ENCODE measurements around the gene RMC1. TPM values are rescaled to one million over a fixed set of nuclear protein-coding genes. Genes with fewer than 3 reads are reported as not detected.
A peak's percentile ranks its signal among the peaks of the same experiment; 100 is the strongest.
"Not testable (repeated sequence)": the region's sequence is repeated elsewhere in the genome, so short reads cannot be mapped to it uniquely, and the experiment has no call there.

RMC1 gene
- total and polyA plus RNA-seq, 5 donors: 12.2 to 17.6 (median 14.1) TPM

DNA sequence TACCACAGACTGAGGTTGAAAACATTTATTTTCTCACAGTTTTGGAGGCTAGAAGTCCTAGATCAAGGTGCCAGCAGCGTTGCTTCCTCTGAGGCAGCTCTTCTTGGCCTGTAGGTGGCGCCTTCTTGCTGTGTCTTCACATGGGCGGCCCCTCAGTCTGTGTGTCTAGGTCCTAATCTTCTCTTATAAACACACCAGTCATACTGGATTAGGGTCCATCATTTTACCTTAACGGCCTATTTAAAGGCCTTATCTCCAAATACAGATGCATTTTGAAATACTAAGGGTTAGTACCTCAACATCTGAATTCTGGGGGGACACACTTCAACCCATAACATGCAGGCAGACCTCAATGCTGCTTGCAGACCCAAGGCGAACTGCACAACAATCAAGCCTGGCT is 4.4 kb upstream of the RMC1 start:
- WGBS: 27% methylated on average over 5 of the region's 5 CpGs
- peak; percentile 58 to 81 (median 65) for DNase-seq
- intact Hi-C loops (cut with DNase I): no loop called here
- Histone ChIP-seq H3K27me3 (ENCODE audit: control insufficient read depth, insufficient read depth) (no peaks in the 10 kb centered on the region), H3K27ac (ENCODE audit: low read length) (no peak overlapping the region), H3K4me3 (ENCODE audit: low read length) (no peak overlapping the region), H3K4me1 (ENCODE audit: control insufficient read depth, insufficient read depth, low read length) (no peaks in the 10 kb centered on the region), H3K9me3 (ENCODE audit: control insufficient read depth, low read length) (no peaks in the 10 kb centered on the region)
- no peak for ATAC-seq

DNA sequence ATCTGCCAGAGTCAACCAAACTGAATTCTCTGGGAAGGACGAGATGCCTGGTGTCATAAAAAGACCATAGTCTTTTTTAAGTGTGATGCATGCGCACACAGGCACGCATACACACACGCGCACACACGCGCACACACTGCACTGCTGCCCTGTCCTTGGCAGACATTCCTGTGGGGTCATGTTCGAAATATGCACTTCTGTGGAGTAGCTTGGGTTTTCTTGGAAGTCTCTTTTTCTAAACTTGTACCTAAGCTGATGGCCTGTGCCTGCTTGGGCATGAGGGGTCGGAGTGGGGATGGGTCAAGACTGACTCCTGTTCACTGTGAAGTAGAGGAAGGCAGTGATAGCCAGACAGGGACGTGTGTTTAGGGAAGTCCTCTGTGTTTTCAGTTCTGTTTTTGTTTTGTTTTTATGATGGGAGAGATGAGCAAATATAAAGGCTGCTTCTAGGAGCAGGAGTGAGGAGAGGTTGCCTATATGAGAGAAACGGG is 4.0 kb upstream of the RMC1 start:
- WGBS: 47% methylated on average over 11 of the region's 11 CpGs
- no peak for ATAC-seq
- Histone ChIP-seq H3K4me1 (ENCODE audit: control insufficient read depth, insufficient read depth, low read length) (no peaks in the 10 kb centered on the region), H3K9me3 (ENCODE audit: control insufficient read depth, low read length) (no peaks in the 10 kb centered on the region), H3K4me3 (ENCODE audit: low read length) (no peak overlapping the region), H3K27ac (ENCODE audit: low read length) (no peak overlapping the region), H3K27me3 (ENCODE audit: control insufficient read depth, insufficient read depth) (no peaks in the 10 kb centered on the region)
- DNase-seq: no peak
- intact Hi-C loops (cut with DNase I): no loop called here

DNA sequence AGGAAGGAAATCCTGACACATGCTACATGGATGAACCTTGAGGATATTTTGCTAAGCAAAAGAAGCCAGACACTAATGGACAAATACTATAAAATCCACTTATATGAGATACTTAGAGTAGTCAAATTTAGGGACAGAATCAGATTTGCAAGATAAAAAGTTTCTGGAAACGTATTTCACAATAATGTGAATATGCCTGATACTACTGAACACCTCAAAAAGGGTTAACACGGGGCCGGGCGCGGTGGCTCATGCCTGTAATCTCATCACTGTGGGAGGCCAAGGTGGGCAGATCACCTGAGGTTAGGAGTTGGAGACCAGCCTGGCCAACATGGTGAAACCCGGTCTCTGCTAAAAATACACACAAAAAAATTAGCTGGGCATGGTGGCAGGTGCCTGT is 1.7 kb upstream of the RMC1 start:
- no peak for ATAC-seq
- Histone ChIP-seq H3K27ac (ENCODE audit: low read length) (no peak overlapping the region), H3K27me3 (ENCODE audit: control insufficient read depth, insufficient read depth) (no peaks in the 10 kb centered on the region), H3K4me3 (ENCODE audit: low read length) (no peak overlapping the region), H3K4me1 (ENCODE audit: control insufficient read depth, insufficient read depth, low read length) (peaks cover 3% of the 10 kb centered on the region), H3K9me3 (ENCODE audit: control insufficient read depth, low read length) (no peaks in the 10 kb centered on the region)
- intact Hi-C loops (cut with DNase I): loop anchor here in 1 of 4 donors (5.0 kb wide), 1 partner anchor 86 kb away; the partner anchor contains the start of gene NPC1
- 82% methylated on average over 6 of the region's 6 CpGs for WGBS
- DNase-seq: no peak

DNA sequence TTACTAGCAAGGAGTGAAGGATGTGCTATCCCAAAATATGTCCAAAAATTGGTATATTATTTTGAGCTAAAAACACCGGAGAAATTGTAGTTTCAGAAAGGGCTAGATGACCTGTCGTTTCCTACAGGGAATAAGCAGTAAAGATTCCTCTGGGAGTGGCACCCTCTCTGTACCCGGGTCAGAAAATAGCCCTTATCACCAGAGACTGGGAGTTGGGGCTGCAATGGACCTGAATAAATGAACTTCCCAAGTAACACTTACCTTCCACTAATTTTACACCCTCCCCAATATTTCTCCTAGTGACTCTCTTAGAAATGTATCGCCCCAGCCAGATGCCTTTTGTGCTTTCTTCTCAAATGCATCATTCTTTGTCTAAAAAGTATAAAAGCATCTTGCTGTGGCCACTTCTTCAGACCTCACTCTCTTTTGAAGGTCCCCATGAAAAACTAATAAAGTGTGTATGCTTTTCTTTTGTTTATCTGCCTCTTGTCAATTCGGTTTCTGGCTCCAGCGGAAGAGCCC is 734 bp upstream of the RMC1 start:
- Histone ChIP-seq H3K27ac (ENCODE audit: low read length) (peak overlapping the region; percentile 54), H3K4me1 (ENCODE audit: control insufficient read depth, insufficient read depth, low read length) (peaks cover 3% of the 10 kb centered on the region), H3K9me3 (ENCODE audit: control insufficient read depth, low read length) (no peaks in the 10 kb centered on the region), H3K4me3 (ENCODE audit: low read length) (peak overlapping the region; percentile 50), H3K27me3 (ENCODE audit: control insufficient read depth, insufficient read depth) (no peaks in the 10 kb centered on the region)
- WGBS: 20% methylated on average over 6 of the region's 6 CpGs
- DNase-seq (no peak), ATAC-seq (no peak)
- intact Hi-C loops (cut with DNase I): loop anchor here in 1 of 4 donors (5.0 kb wide), 1 partner anchor 85 kb away; the partner anchor contains the start of gene NPC1

DNA sequence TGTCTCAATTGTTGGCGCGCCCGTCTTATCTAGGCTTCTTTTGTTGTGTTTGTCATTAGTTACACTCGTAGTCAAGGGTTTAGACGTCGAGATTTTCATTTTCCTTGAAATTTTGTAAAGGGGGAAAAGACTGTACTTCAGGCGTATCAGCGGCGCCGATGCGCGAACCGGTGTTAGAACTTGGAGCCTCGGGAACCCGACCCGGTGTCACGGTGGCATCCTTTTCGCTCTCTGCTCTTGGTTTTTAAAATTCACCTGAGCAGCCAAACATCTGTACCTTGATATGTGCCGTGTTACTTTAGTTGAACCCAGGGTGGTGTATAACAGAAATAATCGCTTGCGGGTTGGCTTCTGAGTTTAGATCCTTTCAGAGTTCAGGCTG is 643 bp downstream of the RMC1 start:
- H3K9me3 ChIP-seq (ENCODE audit: control insufficient read depth, low read length): no peaks in the 10 kb centered on the region
- DNase-seq (no peak), ATAC-seq (no peak)
- intact Hi-C loops (cut with DNase I): loop anchor here in 1 of 4 donors (5.0 kb wide), 1 partner anchor 83 kb away; the partner anchor contains the start of gene NPC1
- WGBS: 3% methylated on average over 21 of the region's 21 CpGs
- H3K4me3 ChIP-seq (ENCODE audit: low read length): peak overlapping the region; percentile 87
- H3K27ac ChIP-seq (ENCODE audit: low read length): no peak overlapping the region
- no peaks in the 10 kb centered on the region for H3K27me3 ChIP-seq (ENCODE audit: control insufficient read depth, insufficient read depth)
- peaks cover 3% of the 10 kb centered on the region for H3K4me1 ChIP-seq (ENCODE audit: control insufficient read depth, insufficient read depth, low read length)

DNA sequence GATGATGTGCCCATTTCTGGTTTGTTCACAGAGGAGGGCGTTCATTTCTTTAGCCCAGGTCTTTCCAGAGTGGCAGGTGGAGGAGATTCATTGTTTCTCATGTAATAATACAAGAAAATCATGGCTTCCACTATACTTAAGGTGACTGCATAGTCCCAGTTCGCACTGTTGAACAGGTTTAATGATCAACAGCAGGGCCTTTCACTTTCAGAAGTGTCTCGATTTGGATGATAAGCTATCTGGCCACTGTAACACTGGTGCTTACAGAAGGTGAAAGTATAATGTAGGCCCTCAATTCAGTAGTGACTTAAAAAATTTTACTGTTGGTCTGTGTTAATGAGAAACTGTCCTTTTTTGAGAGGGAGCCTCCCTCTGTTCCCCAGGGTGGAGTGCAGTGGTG is 1.4 kb downstream of the RMC1 start:
- Histone ChIP-seq H3K27ac (ENCODE audit: low read length) (no peak overlapping the region), H3K4me1 (ENCODE audit: control insufficient read depth, insufficient read depth, low read length) (peaks cover 3% of the 10 kb centered on the region), H3K27me3 (ENCODE audit: control insufficient read depth, insufficient read depth) (no peaks in the 10 kb centered on the region), H3K4me3 (ENCODE audit: low read length) (peak overlapping the region; percentile 87), H3K9me3 (ENCODE audit: control insufficient read depth, low read length) (no peaks in the 10 kb centered on the region)
- ATAC-seq (no peak), DNase-seq (no peak)
- intact Hi-C loops (cut with DNase I): loop anchor here in 1 of 4 donors (5.0 kb wide), 1 partner anchor 83 kb away; the partner anchor contains the start of gene NPC1
- 82% methylated on average over 3 of the region's 3 CpGs for WGBS

DNA sequence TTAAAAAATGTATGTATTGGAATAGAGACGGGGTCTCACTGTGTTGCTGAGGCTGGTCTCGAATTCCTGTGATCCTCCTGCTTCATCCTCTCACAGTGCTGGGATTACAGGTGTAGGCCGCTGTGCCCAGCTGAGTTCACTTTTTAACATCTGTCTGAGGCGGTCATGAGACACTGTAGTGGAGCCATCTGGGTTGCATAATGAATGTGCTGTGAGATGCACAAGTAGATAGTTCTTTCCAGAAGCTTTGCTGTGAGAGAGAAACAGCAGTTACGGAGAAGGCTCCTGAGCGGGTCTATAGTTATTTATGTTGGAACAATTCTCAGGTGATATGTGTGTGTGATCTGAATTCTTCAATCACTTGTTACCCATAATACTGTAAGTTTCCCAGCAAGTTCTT is 3.1 kb downstream of the RMC1 start:
- Histone ChIP-seq H3K9me3 (ENCODE audit: control insufficient read depth, low read length) (no peaks in the 10 kb centered on the region), H3K27me3 (ENCODE audit: control insufficient read depth, insufficient read depth) (no peaks in the 10 kb centered on the region), H3K27ac (ENCODE audit: low read length) (no peak overlapping the region), H3K4me3 (ENCODE audit: low read length) (no peak overlapping the region), H3K4me1 (ENCODE audit: control insufficient read depth, insufficient read depth, low read length) (peaks cover 3% of the 10 kb centered on the region)
- 83% methylated on average over 6 of the region's 6 CpGs for WGBS
- intact Hi-C loops (cut with DNase I): no loop called here
- no peak for ATAC-seq
- no peak for DNase-seq

DNA sequence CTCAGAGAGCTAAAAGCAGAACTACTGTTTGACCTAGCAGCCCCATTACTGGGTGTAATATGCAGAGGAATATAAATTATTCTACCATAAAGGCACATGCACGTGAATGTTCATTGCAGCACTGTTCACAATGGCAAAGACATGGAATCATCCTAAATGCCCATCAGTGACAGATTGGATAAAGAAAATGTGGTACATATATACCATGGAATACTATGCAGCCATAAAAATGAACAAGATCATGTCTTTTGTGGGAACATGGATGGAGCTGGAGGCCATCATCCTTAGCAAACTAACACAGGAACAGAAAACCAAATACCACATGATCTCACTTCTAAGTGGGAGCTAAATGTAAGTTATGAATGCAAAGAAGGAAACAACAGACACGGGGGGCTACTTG is 7.6 kb downstream of the RMC1 start:
- not testable (repeated sequence) for DNase-seq; H3K4me1 ChIP-seq (ENCODE audit: control insufficient read depth, insufficient read depth, low read length); H3K4me3 ChIP-seq (ENCODE audit: low read length); H3K27ac ChIP-seq (ENCODE audit: low read length); H3K9me3 ChIP-seq (ENCODE audit: control insufficient read depth, low read length); H3K27me3 ChIP-seq (ENCODE audit: control insufficient read depth, insufficient read depth); ATAC-seq
- WGBS: 96% methylated on average over 2 of the region's 2 CpGs
- intact Hi-C loops (cut with DNase I): loop anchor here in 2 of 4 donors (5.0 to 10.0 kb wide), 2 partner anchors 74 to 76 kb away; partner anchors contain the start of gene NPC1 (in 2 of the 2)

DNA sequence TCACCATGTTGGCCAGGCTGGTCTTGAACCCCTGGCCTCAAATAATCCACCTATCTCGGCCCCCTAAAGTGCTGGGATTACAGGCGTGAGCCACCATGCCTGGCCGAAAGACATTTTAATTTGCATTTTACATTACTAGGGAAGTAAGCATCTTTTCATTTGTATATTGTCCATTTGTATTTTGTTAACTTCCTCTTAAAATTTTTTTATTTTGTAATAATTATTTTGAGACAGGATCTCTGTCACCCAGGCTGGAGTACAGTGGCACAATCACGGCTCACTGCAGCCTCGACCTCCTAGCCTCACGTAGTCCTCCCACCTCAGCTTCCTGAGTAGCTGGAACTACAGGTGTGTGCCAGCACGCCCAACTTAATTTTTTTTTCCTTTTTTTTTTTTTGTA is 8.9 kb downstream of the RMC1 start:
- intact Hi-C loops (cut with DNase I): loop anchor here in 2 of 4 donors (5.0 to 10.0 kb wide), 2 partner anchors 73 to 75 kb away; partner anchors contain the start of gene NPC1 (in 2 of the 2)
- DNase-seq; H3K4me3 ChIP-seq (ENCODE audit: low read length); H3K9me3 ChIP-seq (ENCODE audit: control insufficient read depth, low read length); H3K27me3 ChIP-seq (ENCODE audit: control insufficient read depth, insufficient read depth); ATAC-seq; H3K4me1 ChIP-seq (ENCODE audit: control insufficient read depth, insufficient read depth, low read length); H3K27ac ChIP-seq (ENCODE audit: low read length): not testable (repeated sequence)
- WGBS: 87% methylated on average over 7 of the region's 7 CpGs

DNA sequence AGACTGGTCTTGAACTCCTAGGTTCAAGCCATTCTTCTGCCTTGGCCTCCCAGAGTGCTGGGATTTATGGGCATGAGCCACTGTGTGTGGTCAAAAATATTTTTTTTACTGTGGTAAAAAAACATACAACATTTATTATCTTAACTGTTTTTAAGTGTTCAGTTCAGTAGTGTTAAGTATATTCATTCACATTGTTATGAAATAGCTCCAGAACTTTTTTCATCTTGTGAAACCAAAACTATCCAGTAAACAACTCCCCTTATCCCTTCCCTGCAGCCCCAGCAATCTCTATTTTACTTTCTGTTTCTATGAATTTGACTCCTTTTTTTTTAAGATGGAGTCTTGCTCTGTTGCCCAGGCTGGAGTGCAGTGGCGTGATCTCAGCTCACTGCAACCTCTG is 9.3 kb downstream of the RMC1 start:
- no peak for ATAC-seq
- DNase-seq: no peak

DNA sequence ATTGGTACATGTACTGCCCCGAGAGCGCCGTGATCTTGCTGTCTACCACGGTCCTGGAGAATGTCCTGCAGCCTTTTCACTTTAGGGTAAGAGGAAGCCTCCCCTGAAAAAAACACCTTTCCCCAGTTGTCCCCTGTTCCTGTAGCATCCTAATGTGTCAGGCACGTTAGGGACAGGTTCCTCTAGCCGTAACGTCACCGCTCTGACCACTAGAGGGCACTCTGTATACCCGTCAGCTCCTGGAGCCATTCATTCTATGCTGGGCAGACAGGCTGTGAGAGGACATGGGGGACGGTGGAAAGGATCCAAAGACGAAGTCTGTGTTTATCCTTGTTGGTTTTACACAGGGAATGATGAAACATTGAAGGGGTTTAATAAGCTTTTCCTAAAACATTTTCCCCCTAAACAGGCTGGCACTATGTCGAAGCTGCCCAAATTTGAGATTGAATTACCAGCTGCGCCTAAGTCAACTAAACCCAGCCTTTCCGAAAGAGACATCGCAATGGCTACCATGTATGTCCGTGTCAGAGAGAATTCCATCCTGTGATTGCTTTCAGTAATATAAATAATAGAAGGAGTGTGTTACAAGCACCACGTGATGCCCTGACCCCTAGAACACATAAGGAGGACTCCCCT is 12.7 kb downstream of the RMC1 start:
- Histone ChIP-seq H3K9me3 (ENCODE audit: control insufficient read depth, low read length) (no peaks in the 10 kb centered on the region), H3K27ac (ENCODE audit: low read length) (no peak overlapping the region), H3K4me1 (ENCODE audit: control insufficient read depth, insufficient read depth, low read length) (no peaks in the 10 kb centered on the region), H3K27me3 (ENCODE audit: control insufficient read depth, insufficient read depth) (no peaks in the 10 kb centered on the region), H3K4me3 (ENCODE audit: low read length) (no peak overlapping the region)
- ATAC-seq (peak; percentile 93 to 94), DNase-seq (peak; percentile 66 to 84 (median 84))
- 45% methylated on average over 17 of the region's 17 CpGs for WGBS
- intact Hi-C loops (cut with DNase I): loop anchor here in 3 of 4 donors (5.0 to 10.0 kb wide), 2 partner anchors 69 to 71 kb away; partner anchors contain the start of gene NPC1 (in 3 of the 3)

More for the DNA sequence above, 9.3 kb downstream of the RMC1 start:
- Histone ChIP-seq H3K4me1 (ENCODE audit: control insufficient read depth, insufficient read depth, low read length) (no peaks in the 10 kb centered on the region), H3K27ac (ENCODE audit: low read length) (no peak overlapping the region), H3K27me3 (ENCODE audit: control insufficient read depth, insufficient read depth) (no peaks in the 10 kb centered on the region), H3K9me3 (ENCODE audit: control insufficient read depth, low read length) (no peaks in the 10 kb centered on the region), H3K4me3 (ENCODE audit: low read length) (no peak overlapping the region)
- whole genome bisulfite sequencing: 96% methylated on average over 1 of the region's 1 CpG
- intact Hi-C loops (cut with DNase I): loop anchor here in 2 of 4 donors (5.0 to 10.0 kb wide), 2 partner anchors 72 to 75 kb away; partner anchors contain the start of gene NPC1 (in 2 of the 2)
